Testis (tissue), 3 donors: ENCODE results near the gene CFAP20DC. TPM values are rescaled to one million over a fixed set of nuclear protein-coding genes. Genes with fewer than 3 reads are reported as not detected.
A peak's percentile ranks its signal among the peaks of the same experiment; 100 is the strongest.

Experiments used
- DNase-seq: peaks from one replicate; pipeline ENCODE4 v3.0.0-alpha.2; 2019
- H3K27ac ChIP-seq, 2 donors: fragments of 200-600 bp; sonication (generic); one replicate each; pipeline ENCODE4 v1.5.1; 2019
- H3K27me3 ChIP-seq: fragments of 200-600 bp; sonication (generic); one replicate; pipeline ENCODE4 v1.5.1; 2019
- H3K36me3 ChIP-seq: fragments of 200-600 bp; sonication (generic); one replicate; pipeline ENCODE4 v1.5.1; 2017; ENCODE audit warnings: low read depth; ENCODE audit errors: missing control alignments
- H3K4me1 ChIP-seq: fragments of 200-600 bp; sonication (generic); one replicate; pipeline ENCODE4 v1.5.1; 2019
- H3K4me3 ChIP-seq, 2 donors: fragments of 200-600 bp; sonication (generic); one replicate each; pipeline ENCODE4 v1.5.1; 2017 to 2019
- H3K9me3 ChIP-seq: fragments of 200-600 bp; sonication (generic); one replicate; pipeline ENCODE4 v1.5.1; 2017
- CTCF ChIP-seq, 3 experiments: fragments of 450-650 bp in 2 of 3; fragments of 200-600 bp in 1 of 3; sonication (generic) in 1 of 3; IDR thresholded peaks; one replicate each; pipeline ENCODE4 v1.5.1; 2016 to 2019; ENCODE audit warnings: antibody characterized with exemption in 3 of 3, mild to moderate bottlenecking in 2 of 3, moderate library complexity in 1 of 3
- POLR2A ChIP-seq: fragments of 450-650 bp; IDR thresholded peaks from one replicate; pipeline ENCODE4 v1.6.1; 2017; ENCODE audit warnings: antibody characterized with exemption, mild to moderate bottlenecking, moderate library complexity
- WGBS, 2 donors: methylation state at CpG; one replicate each; pipeline ENCODE4 v1.1.5; 2018; 5-methylcytosine and 5-hydroxymethylcytosine counted together
- intact Hi-C: fragments of 100-400 bp; cut with DNase I; formaldehyde crosslinking; loops from one replicate; pipeline ENCODE4 v1.15.1; 2023; ENCODE audit warnings: low total_unique reads
- polyA plus RNA-seq: library from polyadenylated mRNA; stranded (reverse); fragments of 350-450 nt; fragmentation: Illumina TruSeq; extraction: RNeasy Lipid Tissue Mini Kit (QIAGEN cat#74804); gene quantifications from one replicate; pipeline ENCODE4 v1.2.3, GENCODE V29; 2014; ENCODE audit warnings: low read depth, low replicate concordance; ENCODE audit not compliant: insufficient read depth
- total RNA-seq, 2 donors: library from RNA; depleted of rRNA; stranded (reverse); fragments of >200 nt; gene quantifications; one replicate each; pipeline ENCODE4 v1.2.3, GENCODE V29; 2016

Gene CFAP20DC
- total and polyA plus RNA-seq, 3 donors from 2014 or later, result 24.5 to 62.8 (median 42.0) TPM

GRCh38 chr3:58999774-59000160, 50.1 kb downstream of the CFAP20DC start:
- no peak for TF ChIP-seq CTCF (IDR thresholded peaks at IDR 0.05)
- TF ChIP-seq POLR2A, result no peak
- Histone ChIP-seq H3K4me1 (peaks cover 17% of the 10 kb centered on the region), H3K36me3 (no peaks in the 10 kb centered on the region), H3K4me3 (no peak overlapping the region), H3K27me3 (no peaks in the 10 kb centered on the region), H3K9me3 (no peaks in the 10 kb centered on the region), H3K27ac (no peak overlapping the region)
- 25 to 44% methylated on average over 1 of the region's 1 CpG for WGBS, 2 donors
- intact Hi-C loops, result no loop called here
- DNase-seq, result no peak

- peak; percentile 50 for DNase-seq
- no peak overlapping the region for H3K27ac ChIP-seq
These were observed 50.6 kb downstream of the CFAP20DC start for GRCh38 chr3:58999134-58999773.

GRCh38 chr3:58998476-58999117, 51.2 kb downstream of the CFAP20DC start:
- Histone ChIP-seq H3K4me3 (no peak overlapping the region), H3K27ac (no peak overlapping the region), H3K4me1 (peaks cover 17% of the 10 kb centered on the region), H3K36me3 (no peaks in the 10 kb centered on the region), H3K9me3 (no peaks in the 10 kb centered on the region), H3K27me3 (no peaks in the 10 kb centered on the region)
- no peak for TF ChIP-seq CTCF (IDR thresholded peaks at IDR 0.05)
- no peak for TF ChIP-seq POLR2A
- intact Hi-C loops, result no loop called here
- DNase-seq, result no peak
- 71 to 73% methylated on average over 4 of the region's 4 CpGs for WGBS, 2 donors

More at GRCh38 chr3:58999134-58999773, 50.6 kb downstream of the CFAP20DC start:
- H3K27me3 ChIP-seq, result no peaks in the 10 kb centered on the region
- H3K4me1 ChIP-seq, result peaks cover 17% of the 10 kb centered on the region
- intact Hi-C loops, result no loop called here
- H3K4me3 ChIP-seq, result no peak overlapping the region
- H3K36me3 ChIP-seq, result no peaks in the 10 kb centered on the region
- 39 to 42% methylated on average over 2 of the region's 2 CpGs for WGBS, 2 donors
- TF ChIP-seq POLR2A (no peak), CTCF (IDR thresholded peaks at IDR 0.05) (no peak)
- no peaks in the 10 kb centered on the region for H3K9me3 ChIP-seq

GRCh38 chr3:58996730-58997129, 53.1 kb downstream of the CFAP20DC start:
- H3K4me1 ChIP-seq, result peaks cover 17% of the 10 kb centered on the region
- intact Hi-C loops, result no loop called here
- WGBS, 2 donors, result 95 to 96% methylated on average over 5 of the region's 5 CpGs
- H3K36me3 ChIP-seq, result no peaks in the 10 kb centered on the region
- no peak overlapping the region for H3K4me3 ChIP-seq
- H3K27me3 ChIP-seq, result no peaks in the 10 kb centered on the region
- no peak for DNase-seq
- TF ChIP-seq CTCF (IDR thresholded peaks at IDR 0.05) (no peak), POLR2A (no peak)
- H3K9me3 ChIP-seq, result no peaks in the 10 kb centered on the region
- no peak overlapping the region for H3K27ac ChIP-seq
